Activated B cell treated with CpG ODN at 0.5 μM for 24 hours (primary cell): ENCODE data around the gene SH3RF2. TPM values are rescaled to one million over a fixed set of nuclear protein-coding genes. Genes with fewer than 3 reads are reported as not detected.

Experiments
- ATAC-seq: fragments of 200-7000 bp; cut with Tn5 transposase; one replicate; pipeline ENCODE4 v1.10.0; 2021; ENCODE audit warnings: low read depth, mild to moderate bottlenecking, moderate library complexity
- CTCF ChIA-PET: fragments of 350-600 bp; sonication (Branson Sonifier 250); formaldehyde crosslinking; loops from one replicate; lab custom pipeline; 2021; ENCODE audit warnings: antibody characterized with exemption; lab: Charles Lee
- POLR2A ChIA-PET: fragments of 350-600 bp; sonication (Branson Sonifier 250); formaldehyde crosslinking; loops from one replicate; lab custom pipeline; 2021; ENCODE audit warnings: antibody characterized with exemption; lab: Charles Lee
- DNase-seq: peaks from one replicate; pipeline ENCODE4 v3.0.0; 2022
- H3K27ac Mint-ChIP-seq: one replicate; pipeline ENCODE4 v1.8.0; 2020; ENCODE audit warnings: mixed read lengths
- H3K27me3 Mint-ChIP-seq: one replicate; pipeline ENCODE4 v1.8.0; 2021; ENCODE audit warnings: mixed read lengths
- H3K36me3 Mint-ChIP-seq: one replicate; pipeline ENCODE4 v1.8.0; 2021; ENCODE audit warnings: low read depth, mixed read lengths
- H3K4me1 Mint-ChIP-seq: one replicate; pipeline ENCODE4 v1.8.0; 2021; ENCODE audit warnings: mixed read lengths
- H3K4me3 Mint-ChIP-seq: one replicate; pipeline ENCODE4 v1.8.0; 2020; ENCODE audit warnings: mild to moderate bottlenecking, mixed read lengths
- H3K9me3 Mint-ChIP-seq: one replicate; pipeline ENCODE4 v1.8.0; 2020; ENCODE audit warnings: mixed read lengths
- CTCF ChIP-seq: fragments of 200-600 bp; IDR thresholded peaks from one replicate; pipeline ENCODE4 v1.8.0; 2022; ENCODE audit warnings: antibody characterized with exemption, mild to moderate bottlenecking
- intact Hi-C: fragments of 100-400 bp; cut with micrococcal nuclease; formaldehyde crosslinking; loops from one replicate; pipeline ENCODE4 v1.15.1; 2024
- total RNA-seq: library from RNA; stranded (reverse); gene quantifications from 2 replicates; pipeline ENCODE4 v1.2.3, GENCODE V29; 2022

SH3RF2 gene
- total RNA-seq, 1 donor from 2014 or later = not detected

GRCh38 chr5:146111409-146111808, 175.0 kb downstream of the SH3RF2 start:
- H3K4me1 Mint-ChIP-seq = no peaks in the 10 kb centered on the region
- DNase-seq = no peak
- H3K36me3 Mint-ChIP-seq = peaks cover 37% of the 10 kb centered on the region
- ATAC-seq = no peak
- intact Hi-C loops = no loop called here
- no peaks in the 10 kb centered on the region for H3K9me3 Mint-ChIP-seq
- H3K27me3 Mint-ChIP-seq = no peaks in the 10 kb centered on the region
- H3K27ac Mint-ChIP-seq = no peak overlapping the region
- TF ChIP-seq CTCF = no peak
- CTCF ChIA-PET = no interaction called here
- POLR2A ChIA-PET = no interaction called here
- no peak overlapping the region for H3K4me3 Mint-ChIP-seq

- Mint-ChIP-seq H3K27me3 (no peaks in the 10 kb centered on the region), H3K27ac (no peak overlapping the region), H3K36me3 (peaks cover 46% of the 10 kb centered on the region), H3K9me3 (no peaks in the 10 kb centered on the region), H3K4me3 (no peak overlapping the region), H3K4me1 (no peaks in the 10 kb centered on the region)
- no peak for TF ChIP-seq CTCF
- ChIA-PET POLR2A (no interaction called here), CTCF (no interaction called here)
- intact Hi-C loops = no loop called here
- DNase-seq = no peak
- ATAC-seq = no peak
Measured at GRCh38 chr5:146112476-146112875, 176.1 kb downstream of the SH3RF2 start.

Other genes starting within 250 kb of the SH3RF2 start
- gene PRELID2, start 101.2 kb upstream of the SH3RF2 start, total RNA-seq = 2.6 and 3.3 TPM in 2 replicates
- gene GRXCR2, start 63.6 kb upstream of the SH3RF2 start, total RNA-seq = not detected in 2 replicates
- gene PLAC8L1, start 169.0 kb downstream of the SH3RF2 start, total RNA-seq = 0.37 and 0.78 TPM in 2 replicates
- 172 and 186 TPM in 2 replicates for gene LARS1, start 246.1 kb downstream of the SH3RF2 start, total RNA-seq